ENCODE data around the gene PKP2.

GRCh38 chr12:32921397-32921796, 24.8 kb upstream of the PKP2 start:
- no peak for TF ChIP-seq MAFK (IDR thresholded peaks at IDR 0.05; ENCODE audit: low read depth, low read length)
- no peak for TF ChIP-seq RAD21 (IDR thresholded peaks at IDR 0.05; ENCODE audit: low read length)
- no peak for TF ChIP-seq CTCF (conservative IDR thresholded peaks at IDR 0.05; ENCODE audit: low read depth, low read length)
- TF ChIP-seq POLR2A (IDR thresholded peaks at IDR 0.05; ENCODE audit: low read depth, low read length): no peak
- no peak for TF ChIP-seq MXI1 (IDR thresholded peaks at IDR 0.05; ENCODE audit: borderline replicate concordance, low read depth, low read length)
- no peak for TF ChIP-seq FOS (IDR thresholded peaks at IDR 0.05; ENCODE audit: low read depth, low read length)
- TF ChIP-seq MAZ (IDR thresholded peaks at IDR 0.05; ENCODE audit: borderline replicate concordance, low read depth, low read length): no peak
- TF ChIP-seq CEBPB (IDR thresholded peaks at IDR 0.05; ENCODE audit: low read depth, low read length): no peak
- TF ChIP-seq RFX5 (IDR thresholded peaks at IDR 0.05; ENCODE audit: low read depth, low read length): no peak
- TF ChIP-seq SMC3 (IDR thresholded peaks at IDR 0.05; ENCODE audit: low read depth, low read length): no peak
- TF ChIP-seq BHLHE40 (IDR thresholded peaks at IDR 0.05; ENCODE audit: low read depth, low read length): no peak
- no peak for TF ChIP-seq CHD1 (IDR thresholded peaks at IDR 0.05; ENCODE audit: low read depth, low read length)
- no peak for TF ChIP-seq ELK1 (IDR thresholded peaks at IDR 0.05; ENCODE audit: borderline replicate concordance, low read depth, low read length)
- TF ChIP-seq RCOR1 (IDR thresholded peaks at IDR 0.05; ENCODE audit: insufficient replicate concordance, low read length): no peak
